ENCODE data around the gene POLD3.

Gene POLD3

GRCh38 chr11:74592441-74593362 lies at the start of gene POLD3:
Gene POLD3, plus strand, starts transcription at chr11:74592582. Its CDS starts 77 bp downstream, at chr11:74592659.
- peak; percentile 88 for DNase-seq (ENCODE audit: low read depth)

GRCh38 chr11:74543991-74544390 lies 48.4 kb upstream of the POLD3 start:
- DNase-seq (ENCODE audit: low read depth), result no peak

GRCh38 chr11:74546752-74547151 lies 45.6 kb upstream of the POLD3 start:
- no peak for DNase-seq (ENCODE audit: low read depth)

GRCh38 chr11:74550991-74551753 lies 41.2 kb upstream of the POLD3 start:
- DNase-seq (ENCODE audit: low read depth), result no peak

- DNase-seq (ENCODE audit: low read depth), result no peak
These were observed 40.6 kb upstream of the POLD3 start for GRCh38 chr11:74551754-74552145.

GRCh38 chr11:74557526-74557925 lies 34.9 kb upstream of the POLD3 start:
- DNase-seq (ENCODE audit: low read depth), result no peak

GRCh38 chr11:74559110-74559933 lies 33.1 kb upstream of the POLD3 start:
- peak; percentile 3 for DNase-seq (ENCODE audit: low read depth)

GRCh38 chr11:74559934-74560309 lies 32.5 kb upstream of the POLD3 start:
- peak; percentile 18 for DNase-seq (ENCODE audit: low read depth)

- no peak for DNase-seq (ENCODE audit: low read depth)
These were observed 26.0 kb upstream of the POLD3 start for GRCh38 chr11:74566146-74566960.

- no peak for DNase-seq (ENCODE audit: low read depth)
These were observed 24.4 kb upstream of the POLD3 start for GRCh38 chr11:74568028-74568427.

GRCh38 chr11:74570266-74571061 lies 21.9 kb upstream of the POLD3 start:
- DNase-seq (ENCODE audit: low read depth), result peak; percentile 58

GRCh38 chr11:74571062-74571399 lies 21.4 kb upstream of the POLD3 start:
- DNase-seq (ENCODE audit: low read depth), result no peak

GRCh38 chr11:74572349-74572748 lies 20.0 kb upstream of the POLD3 start:
- no peak for DNase-seq (ENCODE audit: low read depth)

GRCh38 chr11:74574563-74574962 lies 17.8 kb upstream of the POLD3 start:
- no peak for DNase-seq (ENCODE audit: low read depth)

- DNase-seq (ENCODE audit: low read depth), result no peak
These were observed 16.4 kb upstream of the POLD3 start for GRCh38 chr11:74575999-74576398.

GRCh38 chr11:74577181-74577580 lies 15.2 kb upstream of the POLD3 start:
- no peak for DNase-seq (ENCODE audit: low read depth)

GRCh38 chr11:74577624-74578396 lies 14.6 kb upstream of the POLD3 start:
- DNase-seq (ENCODE audit: low read depth), result peak; percentile 31

GRCh38 chr11:74579577-74580270 lies 12.7 kb upstream of the POLD3 start:
- no peak for DNase-seq (ENCODE audit: low read depth)

- DNase-seq (ENCODE audit: low read depth), result no peak
These were observed 10.3 kb upstream of the POLD3 start for GRCh38 chr11:74581954-74582547.

Data from EH (cell line).